Caco-2 (cell line): ENCODE data around the gene OASL. TPM values are rescaled to one million over a fixed set of nuclear protein-coding genes. Genes with fewer than 3 reads are reported as not detected.

Experiments
- BruUV-seq: library from RNA; stranded (reverse); fragments of 400-500 nt; replicated peaks from 2 replicates; lab custom pipeline; 2021; lab: Mats Ljungman, UMichigan
- CTCF ChIA-PET: fragments of 300-600 bp; sonication (Branson Sonifier 250); formaldehyde crosslinking; loops from one replicate; lab custom pipeline; 2022; ENCODE audit warnings: antibody characterized with exemption; lab: Charles Lee
- POLR2A ChIA-PET: fragments of 300-600 bp; sonication (Branson Sonifier 250); formaldehyde crosslinking; loops from one replicate; lab custom pipeline; 2022; ENCODE audit warnings: antibody characterized with exemption; lab: Charles Lee
- DNase-seq, 2 experiments: peaks; one replicate each; pipeline versions ENCODE4 v3.0.0 to v3.0.0-alpha.2; 2020 to 2022
- H3K27me3 ChIP-seq: replicated peaks from 2 replicates; pipeline ENCODE4 v1.6.0; 2011; ENCODE audit warnings: low read length; ENCODE audit not compliant: control insufficient read depth, insufficient read depth
- H3K36me3 ChIP-seq: 2 replicates; pipeline ENCODE4 v1.5.1; 2011; ENCODE audit warnings: low read length; ENCODE audit not compliant: control insufficient read depth, insufficient read depth
- H3K4me1 ChIP-seq: fragments of 250-450 bp; sonication (Bioruptor Pico); 2 replicates; pipeline ENCODE4 v1.5.1; 2020; ENCODE audit warnings: mild to moderate bottlenecking
- H3K4me3 ChIP-seq: 2 replicates; pipeline ENCODE4 v1.5.1; 2011; ENCODE audit warnings: low read depth, mild to moderate bottlenecking, control low read depth, low read length
- H3K9me3 ChIP-seq: fragments of 250-450 bp; sonication (Bioruptor Pico); 2 replicates; pipeline ENCODE4 v1.5.1; 2020; ENCODE audit warnings: mild to moderate bottlenecking, moderate library complexity
- H3K27ac Mint-ChIP-seq: one replicate; pipeline ENCODE4 v1.8.0; 2022; ENCODE audit warnings: mixed read lengths; ENCODE audit not compliant: unreplicated experiment
- H3K27me3 Mint-ChIP-seq: one replicate; pipeline ENCODE4 v1.8.0; 2022; ENCODE audit warnings: mixed read lengths; ENCODE audit not compliant: insufficient read depth, unreplicated experiment
- H3K36me3 Mint-ChIP-seq: one replicate; pipeline ENCODE4 v1.8.0; 2022; ENCODE audit warnings: mild to moderate bottlenecking, mixed read lengths; ENCODE audit not compliant: insufficient read depth, unreplicated experiment
- H3K4me1 Mint-ChIP-seq: one replicate; pipeline ENCODE4 v1.8.0; 2022; ENCODE audit warnings: low read depth, mixed read lengths; ENCODE audit not compliant: unreplicated experiment
- H3K4me3 Mint-ChIP-seq: one replicate; pipeline ENCODE4 v1.8.0; 2022; ENCODE audit warnings: mild to moderate bottlenecking, moderate library complexity, mixed read lengths; ENCODE audit not compliant: unreplicated experiment
- H3K9me3 Mint-ChIP-seq: one replicate; pipeline ENCODE4 v1.8.0; 2022; ENCODE audit warnings: mixed read lengths; ENCODE audit not compliant: unreplicated experiment
- intact Hi-C: fragments of 100-400 bp; cut with micrococcal nuclease; formaldehyde crosslinking; loops from one replicate; pipeline ENCODE4 v1.10.0; 2022; ENCODE audit not compliant: unreplicated experiment
- total RNA-seq: library from RNA; stranded (reverse); gene quantifications from 2 replicates; pipeline ENCODE4 v1.2.3, GENCODE V29; 2022
- TF ChIP-seq, protein P1 (sequence below), 2 experiments: fragments of 200-600 bp in 1 of 2; IDR thresholded peaks; 1 replicate in 1 of 2; 2 replicates in 1 of 2; pipeline versions ENCODE4 v1.5.1 to v1.8.0; 2011 to 2022; ENCODE audit warnings: antibody characterized with exemption in 1 of 2, control low read depth in 1 of 2, inconsistent platforms in 1 of 2, low read depth in 1 of 2, low read length in 1 of 2, mild to moderate bottlenecking in 1 of 2, moderate library complexity in 1 of 2; ENCODE audit not compliant: insufficient read depth in 1 of 2, severe bottlenecking in 1 of 2, unreplicated experiment in 1 of 2

OASL gene
- total RNA-seq, 1 experiment from 2014 or later, result 0.11 TPM

- Histone ChIP-seq H3K4me3 (no peak overlapping the region), H3K9me3 (no peaks in the 10 kb centered on the region), H3K4me1 (no peaks in the 10 kb centered on the region), H3K27me3 (no peaks in the 10 kb centered on the region), H3K36me3 (peaks cover 9% of the 10 kb centered on the region)
- Mint-ChIP-seq H3K36me3 (peaks cover 63% of the 10 kb centered on the region), H3K27ac (no peak overlapping the region), H3K4me1 (peaks cover 3% of the 10 kb centered on the region), H3K4me3 (no peak overlapping the region), H3K27me3 (no peaks in the 10 kb centered on the region), H3K9me3 (peaks cover 17% of the 10 kb centered on the region)
- BruUV-seq, result no TSS peak
- intact Hi-C loops, result no loop called here
- TF ChIP-seq, protein P1, sequence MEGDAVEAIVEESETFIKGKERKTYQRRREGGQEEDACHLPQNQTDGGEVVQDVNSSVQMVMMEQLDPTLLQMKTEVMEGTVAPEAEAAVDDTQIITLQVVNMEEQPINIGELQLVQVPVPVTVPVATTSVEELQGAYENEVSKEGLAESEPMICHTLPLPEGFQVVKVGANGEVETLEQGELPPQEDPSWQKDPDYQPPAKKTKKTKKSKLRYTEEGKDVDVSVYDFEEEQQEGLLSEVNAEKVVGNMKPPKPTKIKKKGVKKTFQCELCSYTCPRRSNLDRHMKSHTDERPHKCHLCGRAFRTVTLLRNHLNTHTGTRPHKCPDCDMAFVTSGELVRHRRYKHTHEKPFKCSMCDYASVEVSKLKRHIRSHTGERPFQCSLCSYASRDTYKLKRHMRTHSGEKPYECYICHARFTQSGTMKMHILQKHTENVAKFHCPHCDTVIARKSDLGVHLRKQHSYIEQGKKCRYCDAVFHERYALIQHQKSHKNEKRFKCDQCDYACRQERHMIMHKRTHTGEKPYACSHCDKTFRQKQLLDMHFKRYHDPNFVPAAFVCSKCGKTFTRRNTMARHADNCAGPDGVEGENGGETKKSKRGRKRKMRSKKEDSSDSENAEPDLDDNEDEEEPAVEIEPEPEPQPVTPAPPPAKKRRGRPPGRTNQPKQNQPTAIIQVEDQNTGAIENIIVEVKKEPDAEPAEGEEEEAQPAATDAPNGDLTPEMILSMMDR (IDR thresholded peaks at IDR 0.05; ENCODE audit: insufficient read depth in 1 of 2, low read depth in 1 of 2, low read length in 1 of 2, severe bottlenecking in 1 of 2, unreplicated experiment in 1 of 2), result no peak
- DNase-seq, result no peak
- ChIA-PET CTCF (no interaction called here), POLR2A (interaction anchor here (1.0 kb wide), 1 partner anchor 13 kb away, joined by 3 read pairs; no protein-coding TSS in a partner anchor)
Measured at GRCh38 chr12:120993496-120993895, 45.5 kb downstream of the OASL start.

DNA sequence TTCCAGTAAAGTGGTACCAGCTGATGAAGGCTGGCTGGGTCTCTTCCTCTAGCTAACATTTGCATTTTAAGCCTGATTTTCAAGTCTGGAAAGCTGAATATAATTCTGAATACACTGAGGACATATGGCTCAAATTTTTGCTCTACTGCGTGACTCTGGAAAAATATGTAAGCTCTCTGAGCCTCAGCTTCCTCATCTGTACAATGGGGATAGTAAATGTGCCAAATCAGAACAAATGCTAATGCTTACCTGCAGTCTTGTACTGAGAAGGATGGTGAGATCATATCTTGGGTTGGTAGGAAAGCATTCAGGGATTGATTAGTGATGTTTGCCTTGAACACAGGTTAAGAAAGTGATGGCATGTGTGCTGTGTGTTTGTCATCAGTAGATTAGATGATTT, 46.1 kb downstream of the OASL start:
- H3K27ac Mint-ChIP-seq, result no peak overlapping the region
- no TSS peak for BruUV-seq
- Histone ChIP-seq H3K9me3 (no peaks in the 10 kb centered on the region), H3K36me3 (peaks cover 9% of the 10 kb centered on the region), H3K27me3 (no peaks in the 10 kb centered on the region), H3K4me1 (no peaks in the 10 kb centered on the region), H3K4me3 (no peak overlapping the region)
- peaks cover 7% of the 10 kb centered on the region for H3K4me1 Mint-ChIP-seq
- no peaks in the 10 kb centered on the region for H3K27me3 Mint-ChIP-seq
- intact Hi-C loops, result no loop called here
- H3K4me3 Mint-ChIP-seq, result no peak overlapping the region
- no peak for DNase-seq
- peaks cover 68% of the 10 kb centered on the region for H3K36me3 Mint-ChIP-seq
- TF ChIP-seq, protein P1 (IDR thresholded peaks at IDR 0.05; ENCODE audit: insufficient read depth in 1 of 2, low read depth in 1 of 2, low read length in 1 of 2, severe bottlenecking in 1 of 2, unreplicated experiment in 1 of 2), result no peak
- ChIA-PET POLR2A (interaction anchor here (1.0 kb wide), 1 partner anchor 12 kb away, joined by 3 read pairs; no protein-coding TSS in a partner anchor), CTCF (no interaction called here)
- H3K9me3 Mint-ChIP-seq, result peaks cover 22% of the 10 kb centered on the region

GRCh38 chr12:120991965-120992364, 47.1 kb downstream of the OASL start:
- intact Hi-C loops, result no loop called here
- ChIA-PET POLR2A (no interaction called here), CTCF (no interaction called here)
- Mint-ChIP-seq H3K4me1 (peaks cover 7% of the 10 kb centered on the region), H3K27me3 (no peaks in the 10 kb centered on the region), H3K36me3 (peaks cover 66% of the 10 kb centered on the region), H3K9me3 (peaks cover 25% of the 10 kb centered on the region), H3K4me3 (no peak overlapping the region), H3K27ac (no peak overlapping the region)
- H3K9me3 ChIP-seq, result no peaks in the 10 kb centered on the region
- TF ChIP-seq, protein P1 (IDR thresholded peaks at IDR 0.05; ENCODE audit: insufficient read depth in 1 of 2, low read depth in 1 of 2, low read length in 1 of 2, severe bottlenecking in 1 of 2, unreplicated experiment in 1 of 2), result no peak
- H3K27me3 ChIP-seq, result no peaks in the 10 kb centered on the region
- H3K4me3 ChIP-seq, result no peak overlapping the region
- peaks cover 9% of the 10 kb centered on the region for H3K36me3 ChIP-seq
- DNase-seq, result no peak
- BruUV-seq, result no TSS peak
- H3K4me1 ChIP-seq, result no peaks in the 10 kb centered on the region
